GM12878 (cell line): ENCODE measurements around the gene ZP4. TPM values are rescaled to one million over a fixed set of nuclear protein-coding genes. Genes with fewer than 3 reads are reported as not detected.

ENCODE experiments used
- ATAC-seq: fragments of 200-7000 bp; cut with Tn5 transposase; 3 replicates; pipeline ENCODE4 v1.9.1; 2020; ENCODE audit warnings: mild to moderate bottlenecking, moderate library complexity
- BruUV-seq: library from RNA; stranded (reverse); fragments of 400-500 nt; replicated peaks from 2 replicates; lab custom pipeline; 2021; lab: Mats Ljungman, UMichigan
- CTCF ChIA-PET: fragments of 300-600 bp; sonication (Branson Sonifier 250); formaldehyde crosslinking; extraction: SDS; loops from one replicate; lab custom pipeline; 2021; ENCODE audit warnings: inconsistent platforms; lab: Yijun Ruan, JAX
- POLR2A ChIA-PET: fragments of 350-600 bp; formaldehyde crosslinking; extraction: SDS; loops from one replicate; lab custom pipeline; 2021; ENCODE audit warnings: inconsistent platforms; lab: Charles Lee
- RAD21 ChIA-PET: fragments of 300-600 bp; sonication (Branson Sonifier 250); formaldehyde crosslinking; loops from one replicate; lab custom pipeline; 2023; ENCODE audit warnings: antibody characterized with exemption; ENCODE audit not compliant: unreplicated experiment; lab: Charles Lee
- SMC1A ChIA-PET: fragments of 300-600 bp; sonication (Branson Sonifier 250); formaldehyde crosslinking; loops from one replicate; lab custom pipeline; 2023; ENCODE audit not compliant: unreplicated experiment, uncharacterized antibody; lab: Charles Lee
- DNase-seq: peaks from one replicate; pipeline ENCODE4 v3.0.0-alpha.2; 2011; ENCODE audit warnings: low read depth, low spot score
- FAIRE-seq: peaks from 3 replicates; lab custom pipeline; 2011; peaks lifted over from hg19 to GRCh38; lab: Jason Lieb, UNC
- H2AFZ ChIP-seq: 2 replicates; pipeline ENCODE4 v1.6.0; 2011; ENCODE audit warnings: low read depth, low read length, control low read depth; ENCODE audit not compliant: control insufficient read depth
- H3K27ac ChIP-seq: 2 replicates; pipeline ENCODE4 v1.5.1; 2011; ENCODE audit warnings: control low read depth; ENCODE audit not compliant: control insufficient read depth, insufficient read depth
- H3K27me3 ChIP-seq, 2 experiments: replicated peaks in 1 of 2; 2 replicates each; pipeline versions ENCODE4 v1.6.0 to v1.6.1; 2011; ENCODE audit warnings: low read length in 1 of 2; ENCODE audit not compliant: control insufficient read depth in 2 of 2, insufficient read depth in 2 of 2
- H3K36me3 ChIP-seq, 2 experiments: 2 replicates each; pipeline ENCODE4 v1.5.1; 2011; ENCODE audit warnings: low read length in 1 of 2; ENCODE audit not compliant: control insufficient read depth in 2 of 2, insufficient read depth in 2 of 2
- H3K4me1 ChIP-seq: 2 replicates; pipeline ENCODE4 v1.6.1; 2011; ENCODE audit warnings: mild to moderate bottlenecking, low read length, moderate library complexity, mixed read lengths; ENCODE audit not compliant: control insufficient read depth, insufficient read depth
- H3K4me2 ChIP-seq: 2 replicates; pipeline ENCODE4 v1.6.0; 2011; ENCODE audit warnings: control low read depth; ENCODE audit not compliant: control insufficient read depth, insufficient read depth
- H3K4me3 ChIP-seq: fragments of 200-600 bp; sonication (generic); 2 replicates; pipeline ENCODE4 v1.5.1; 2016
- H3K79me2 ChIP-seq: 2 replicates; pipeline ENCODE4 v1.6.0; 2011; ENCODE audit warnings: low read length; ENCODE audit not compliant: control insufficient read depth, insufficient read depth
- H3K9ac ChIP-seq: 2 replicates; pipeline ENCODE4 v1.8.0; 2011; ENCODE audit warnings: low read length, control low read depth, mixed read lengths; ENCODE audit not compliant: control insufficient read depth, insufficient read depth
- H3K9me3 ChIP-seq: replicated peaks from 3 replicates; pipeline ENCODE4 v1.5.1; 2011; ENCODE audit warnings: mild to moderate bottlenecking, low read length; ENCODE audit not compliant: control insufficient read depth, insufficient read depth
- H4K20me1 ChIP-seq: 2 replicates; pipeline ENCODE4 v1.6.0; 2011; ENCODE audit not compliant: control insufficient read depth, insufficient read depth
- CHD1 ChIP-seq: IDR thresholded peaks from 2 replicates; pipeline ENCODE4 v1.6.1; 2012; ENCODE audit warnings: low read depth, low read length, improper control_type of control experiment
- CREB1 ChIP-seq: IDR thresholded peaks from 2 replicates; pipeline ENCODE4 v1.6.1; 2012; ENCODE audit warnings: low read depth, mild to moderate bottlenecking, inconsistent platforms
- HDAC6 ChIP-seq: fragments of 200-600 bp; sonication (generic); IDR thresholded peaks from one replicate; pipeline ENCODE4 v1.8.0; 2017; ENCODE audit warnings: antibody characterized with exemption; ENCODE audit not compliant: unreplicated experiment
- NFYA ChIP-seq: IDR thresholded peaks from 2 replicates; pipeline ENCODE4 v1.6.1; 2011; ENCODE audit warnings: low read depth, mild to moderate bottlenecking, low read length, improper control_type of control experiment, borderline replicate concordance
- NFYB ChIP-seq: IDR thresholded peaks from 2 replicates; pipeline ENCODE4 v1.6.1; 2011; ENCODE audit warnings: low read depth, mild to moderate bottlenecking, low read length, improper control_type of control experiment, moderate library complexity; ENCODE audit not compliant: insufficient read depth
- NR2C2 ChIP-seq: IDR thresholded peaks from 2 replicates; pipeline ENCODE4 v1.6.1; 2011; ENCODE audit warnings: borderline replicate concordance, low read depth; ENCODE audit not compliant: control insufficient read depth, insufficient read length
- PML ChIP-seq: IDR thresholded peaks from 2 replicates; pipeline ENCODE4 v1.6.1; 2012; ENCODE audit warnings: low read length, inconsistent platforms
- POLR2A ChIP-seq: IDR thresholded peaks from 2 replicates; pipeline ENCODE4 v1.6.1; 2011; ENCODE audit warnings: low read depth, mild to moderate bottlenecking, low read length
- POU2F2 ChIP-seq: IDR thresholded peaks from 3 replicates; pipeline ENCODE4 v1.6.1; 2011; ENCODE audit warnings: low read depth, mild to moderate bottlenecking, low read length, borderline replicate concordance
- RBBP5 ChIP-seq: fragments of 200-600 bp; sonication (generic); conservative IDR thresholded peaks from 2 replicates; pipeline ENCODE4 v1.6.1; 2016
- SPI1 ChIP-seq: IDR thresholded peaks from 2 replicates; pipeline ENCODE4 v1.6.1; 2011; ENCODE audit warnings: low read depth, mild to moderate bottlenecking, low read length, moderate library complexity, borderline replicate concordance; ENCODE audit not compliant: insufficient read depth
- STAT1 ChIP-seq: fragments of 450-650 bp; conservative IDR thresholded peaks from 2 replicates; pipeline ENCODE4 v1.6.1; 2014; ENCODE audit warnings: antibody characterized with exemption, mild to moderate bottlenecking
- WGBS: methylation state at CpG from one replicate; pipeline ENCODE4 v1.1.6; 2016; ENCODE audit warnings: low lambda C conversion rate; ENCODE audit not compliant: insufficient replicate concordance, insufficient coverage; ENCODE audit errors: missing lambda C conversion rate; 5-methylcytosine and 5-hydroxymethylcytosine counted together
- in situ Hi-C: fragments of 300-500 bp; cut with MboI; formaldehyde crosslinking; loops from 9 replicates; pipeline ENCODE4 v1.14.3; 2018; ENCODE audit warnings: mixed read lengths
- intact Hi-C: fragments of 100-400 bp; cut with micrococcal nuclease; formaldehyde crosslinking; loops from one replicate; pipeline ENCODE4 v1.14.2; 2022; ENCODE audit not compliant: unreplicated experiment
- polyA plus RNA-seq, 11 experiments: library from polyadenylated mRNA; depleted of rRNA in 4 of 11; unstranded in 6 of 11; stranded (reverse) in 5 of 11; fragments of >200 nt; fragmentation: Nextera tagmentation in 4 of 11; fragmentation: Illumina TruSeq in 1 of 11; extraction: Ambion mirVana in 4 of 11; extraction: Trizol in 1 of 11; gene quantifications; 1 replicate in 1 of 11; 2 replicates in 10 of 11; pipeline versions ENCODE4 v1.2.1 to v1.2.3, GENCODE V29; 2011 to 2016; ENCODE audit warnings: inconsistent platforms in 2 of 11, missing spikeins in 2 of 11, low read depth in 1 of 11
- total RNA-seq, 4 experiments: library from RNA; depleted of rRNA in 3 of 4; stranded (reverse); fragments of >200 nt in 3 of 4; fragmentation: Illumina TruSeq in 1 of 4; extraction: Trizol in 1 of 4; gene quantifications; 2 replicates each; pipeline versions ENCODE4 v1.2.1 to v1.2.3, GENCODE V29; 2013 to 2021
- TF ChIP-seq, protein P1 (sequence below): IDR thresholded peaks from 2 replicates; pipeline ENCODE4 v1.6.1; 2011; ENCODE audit warnings: mild to moderate bottlenecking, low read depth, low read length, moderate library complexity; ENCODE audit not compliant: insufficient replicate concordance
- TF ChIP-seq, protein P2 (sequence below): fragments of 450-650 bp; conservative IDR thresholded peaks from 2 replicates; pipeline ENCODE4 v1.6.1; 2017; ENCODE audit warnings: mild to moderate bottlenecking, moderate library complexity
- TF ChIP-seq, protein P3 (sequence below): fragments of 450-650 bp; IDR thresholded peaks from 2 replicates; pipeline ENCODE4 v1.6.1; 2016; ENCODE audit warnings: mild to moderate bottlenecking, moderate library complexity, borderline replicate concordance
- TF ChIP-seq, protein P4 (sequence below): IDR thresholded peaks from 2 replicates; pipeline ENCODE4 v1.6.1; 2012; ENCODE audit warnings: low read depth, low read length, improper control_type of control experiment

The ZP4 gene
- total and polyA plus RNA-seq, 10 of the 15 experiments (the other 5 are each of a cell fraction or from before 2014, with no cell fraction given), result 0.23 TPM; not detected in 9

DNA sequence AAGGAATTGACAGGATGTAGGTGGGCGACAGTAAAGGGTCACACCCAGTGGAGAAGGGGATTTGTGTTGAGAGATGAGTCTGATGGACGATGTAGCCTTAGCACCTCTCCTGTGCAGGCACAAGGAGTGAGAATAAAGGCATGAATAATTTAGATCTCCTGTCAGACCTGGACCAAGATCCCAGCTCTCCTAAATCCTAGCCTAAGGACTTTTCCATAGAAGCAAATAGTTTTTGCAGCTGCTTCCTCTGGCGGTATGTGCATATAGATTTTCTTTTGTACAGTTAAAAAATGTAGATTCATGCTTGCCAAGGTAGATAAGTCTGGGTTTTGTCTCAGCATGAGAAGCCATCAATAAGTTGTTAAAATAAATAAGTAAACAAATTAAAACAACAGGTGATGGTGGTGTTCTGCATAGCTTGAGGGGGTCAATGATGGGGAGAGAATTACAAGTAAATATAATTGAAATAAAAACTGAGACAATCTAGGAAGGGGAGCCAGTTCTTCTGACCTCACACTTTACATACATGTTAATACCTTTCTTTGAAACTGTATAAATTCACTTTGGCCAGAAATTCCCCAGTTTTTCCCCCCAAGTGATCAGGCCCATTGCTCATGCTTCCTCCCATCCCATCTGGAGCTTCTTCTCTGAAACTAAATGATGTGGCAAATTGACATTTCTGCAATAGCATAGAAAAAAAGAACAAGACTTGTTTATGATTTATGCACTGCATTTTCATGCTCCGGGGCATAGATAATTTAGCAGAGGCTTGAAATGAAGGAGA, 12.4 kb upstream of the ZP4 start:
- Histone ChIP-seq H3K27me3 (no peaks in the 10 kb centered on the region), H2AFZ (no peak overlapping the region), H3K79me2 (no peaks in the 10 kb centered on the region), H3K4me1 (no peaks in the 10 kb centered on the region), H3K27ac (no peak overlapping the region), H3K9me3 (no peaks in the 10 kb centered on the region), H4K20me1 (no peaks in the 10 kb centered on the region), H3K4me3 (no peak overlapping the region), H3K9ac (no peak overlapping the region), H3K4me2 (no peak overlapping the region), H3K36me3 (no peaks in the 10 kb centered on the region)
- TF ChIP-seq CHD1 (no peak), NR2C2 (no peak), NFYB (no peak), NFYA (no peak), CREB1 (no peak), RBBP5 (no peak), HDAC6 (no peak), SPI1 (no peak), PML (no peak), POLR2A (no peak), POU2F2 (no peak), STAT1 (no peak)
- TF ChIP-seq, protein P1, sequence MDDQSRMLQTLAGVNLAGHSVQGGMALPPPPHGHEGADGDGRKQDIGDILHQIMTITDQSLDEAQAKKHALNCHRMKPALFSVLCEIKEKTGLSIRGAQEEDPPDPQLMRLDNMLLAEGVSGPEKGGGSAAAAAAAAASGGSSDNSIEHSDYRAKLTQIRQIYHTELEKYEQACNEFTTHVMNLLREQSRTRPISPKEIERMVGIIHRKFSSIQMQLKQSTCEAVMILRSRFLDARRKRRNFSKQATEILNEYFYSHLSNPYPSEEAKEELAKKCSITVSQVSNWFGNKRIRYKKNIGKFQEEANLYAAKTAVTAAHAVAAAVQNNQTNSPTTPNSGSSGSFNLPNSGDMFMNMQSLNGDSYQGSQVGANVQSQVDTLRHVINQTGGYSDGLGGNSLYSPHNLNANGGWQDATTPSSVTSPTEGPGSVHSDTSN, result no peak
- TF ChIP-seq, protein P2, sequence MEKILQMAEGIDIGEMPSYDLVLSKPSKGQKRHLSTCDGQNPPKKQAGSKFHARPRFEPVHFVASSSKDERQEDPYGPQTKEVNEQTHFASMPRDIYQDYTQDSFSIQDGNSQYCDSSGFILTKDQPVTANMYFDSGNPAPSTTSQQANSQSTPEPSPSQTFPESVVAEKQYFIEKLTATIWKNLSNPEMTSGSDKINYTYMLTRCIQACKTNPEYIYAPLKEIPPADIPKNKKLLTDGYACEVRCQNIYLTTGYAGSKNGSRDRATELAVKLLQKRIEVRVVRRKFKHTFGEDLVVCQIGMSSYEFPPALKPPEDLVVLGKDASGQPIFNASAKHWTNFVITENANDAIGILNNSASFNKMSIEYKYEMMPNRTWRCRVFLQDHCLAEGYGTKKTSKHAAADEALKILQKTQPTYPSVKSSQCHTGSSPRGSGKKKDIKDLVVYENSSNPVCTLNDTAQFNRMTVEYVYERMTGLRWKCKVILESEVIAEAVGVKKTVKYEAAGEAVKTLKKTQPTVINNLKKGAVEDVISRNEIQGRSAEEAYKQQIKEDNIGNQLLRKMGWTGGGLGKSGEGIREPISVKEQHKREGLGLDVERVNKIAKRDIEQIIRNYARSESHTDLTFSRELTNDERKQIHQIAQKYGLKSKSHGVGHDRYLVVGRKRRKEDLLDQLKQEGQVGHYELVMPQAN, result no peak
- TF ChIP-seq, protein P3, sequence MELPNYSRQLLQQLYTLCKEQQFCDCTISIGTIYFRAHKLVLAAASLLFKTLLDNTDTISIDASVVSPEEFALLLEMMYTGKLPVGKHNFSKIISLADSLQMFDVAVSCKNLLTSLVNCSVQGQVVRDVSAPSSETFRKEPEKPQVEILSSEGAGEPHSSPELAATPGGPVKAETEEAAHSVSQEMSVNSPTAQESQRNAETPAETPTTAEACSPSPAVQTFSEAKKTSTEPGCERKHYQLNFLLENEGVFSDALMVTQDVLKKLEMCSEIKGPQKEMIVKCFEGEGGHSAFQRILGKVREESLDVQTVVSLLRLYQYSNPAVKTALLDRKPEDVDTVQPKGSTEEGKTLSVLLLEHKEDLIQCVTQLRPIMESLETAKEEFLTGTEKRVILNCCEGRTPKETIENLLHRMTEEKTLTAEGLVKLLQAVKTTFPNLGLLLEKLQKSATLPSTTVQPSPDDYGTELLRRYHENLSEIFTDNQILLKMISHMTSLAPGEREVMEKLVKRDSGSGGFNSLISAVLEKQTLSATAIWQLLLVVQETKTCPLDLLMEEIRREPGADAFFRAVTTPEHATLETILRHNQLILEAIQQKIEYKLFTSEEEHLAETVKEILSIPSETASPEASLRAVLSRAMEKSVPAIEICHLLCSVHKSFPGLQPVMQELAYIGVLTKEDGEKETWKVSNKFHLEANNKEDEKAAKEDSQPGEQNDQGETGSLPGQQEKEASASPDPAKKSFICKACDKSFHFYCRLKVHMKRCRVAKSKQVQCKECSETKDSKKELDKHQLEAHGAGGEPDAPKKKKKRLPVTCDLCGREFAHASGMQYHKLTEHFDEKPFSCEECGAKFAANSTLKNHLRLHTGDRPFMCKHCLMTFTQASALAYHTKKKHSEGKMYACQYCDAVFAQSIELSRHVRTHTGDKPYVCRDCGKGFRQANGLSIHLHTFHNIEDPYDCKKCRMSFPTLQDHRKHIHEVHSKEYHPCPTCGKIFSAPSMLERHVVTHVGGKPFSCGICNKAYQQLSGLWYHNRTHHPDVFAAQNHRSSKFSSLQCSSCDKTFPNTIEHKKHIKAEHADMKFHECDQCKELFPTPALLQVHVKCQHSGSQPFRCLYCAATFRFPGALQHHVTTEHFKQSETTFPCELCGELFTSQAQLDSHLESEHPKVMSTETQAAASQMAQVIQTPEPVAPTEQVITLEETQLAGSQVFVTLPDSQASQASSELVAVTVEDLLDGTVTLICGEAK, result no peak
- TF ChIP-seq, protein P4, sequence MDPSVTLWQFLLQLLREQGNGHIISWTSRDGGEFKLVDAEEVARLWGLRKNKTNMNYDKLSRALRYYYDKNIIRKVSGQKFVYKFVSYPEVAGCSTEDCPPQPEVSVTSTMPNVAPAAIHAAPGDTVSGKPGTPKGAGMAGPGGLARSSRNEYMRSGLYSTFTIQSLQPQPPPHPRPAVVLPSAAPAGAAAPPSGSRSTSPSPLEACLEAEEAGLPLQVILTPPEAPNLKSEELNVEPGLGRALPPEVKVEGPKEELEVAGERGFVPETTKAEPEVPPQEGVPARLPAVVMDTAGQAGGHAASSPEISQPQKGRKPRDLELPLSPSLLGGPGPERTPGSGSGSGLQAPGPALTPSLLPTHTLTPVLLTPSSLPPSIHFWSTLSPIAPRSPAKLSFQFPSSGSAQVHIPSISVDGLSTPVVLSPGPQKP, result no peak
- BruUV-seq, result no TSS peak
- in situ Hi-C loops, result no loop called here
- ChIA-PET RAD21 (no interaction called here), CTCF (no interaction called here), POLR2A (no interaction called here), SMC1A (interaction anchor here (1.0 kb wide), 1 partner anchor 106 kb away, joined by 3 read pairs; no protein-coding TSS in a partner anchor)
- no peak for ATAC-seq
- FAIRE-seq, result no peak
- no peak for DNase-seq
- WGBS, result 3% methylated on average over 4 of the region's 4 CpGs
- intact Hi-C loops, result no loop called here
